Left ventricle myocardium inferior (tissue), 1 donor: ENCODE data around the gene OLIG1. TPM values are rescaled to one million over a fixed set of nuclear protein-coding genes. Genes with fewer than 3 reads are reported as not detected.

Source experiments
- DNase-seq: peaks from one replicate; pipeline ENCODE4 v3.0.0-alpha.2; 2020
- H3K27ac ChIP-seq: fragments of 200-600 bp; replicated peaks from 2 replicates; pipeline ENCODE4 v1.8.0; 2021
- H3K27me3 ChIP-seq: fragments of 200-600 bp; 2 replicates; pipeline ENCODE4 v1.8.0; 2021; ENCODE audit warnings: low read depth
- H3K36me3 ChIP-seq: fragments of 200-600 bp; 2 replicates; pipeline ENCODE4 v1.8.0; 2021
- H3K4me1 ChIP-seq: fragments of 200-600 bp; 2 replicates; pipeline ENCODE4 v1.8.0; 2021
- H3K4me3 ChIP-seq: fragments of 200-600 bp; 2 replicates; pipeline ENCODE4 v1.8.0; 2021; ENCODE audit warnings: mild to moderate bottlenecking, moderate library complexity
- H3K9me3 ChIP-seq: fragments of 200-600 bp; replicated peaks from 2 replicates; pipeline ENCODE4 v1.8.0; 2021
- CTCF ChIP-seq: fragments of 200-600 bp; IDR thresholded peaks from 2 replicates; pipeline ENCODE4 v1.8.0; 2021; ENCODE audit warnings: antibody characterized with exemption, mild to moderate bottlenecking, borderline replicate concordance
- intact Hi-C: fragments of 100-400 bp; cut with micrococcal nuclease; formaldehyde crosslinking; loops from one replicate; pipeline ENCODE4 v1.11.0; 2022
- total RNA-seq: library from RNA; stranded (reverse); fragmentation: NEBNext Ultra II Directional; extraction: Animal tissue kit (Norgen Biotek cat#: 25700); gene quantifications from one replicate; pipeline ENCODE4 v1.2.1, GENCODE V29; 2021
- donor health status: DM: no; HTN: yes; CAD: no; lungs with severe emphysema.

Gene OLIG1
- total RNA-seq, 1 donor from 2014 or later, result 0.22 TPM

GRCh38 chr21:33088384-33088783 is 18.4 kb downstream of the OLIG1 start:
- intact Hi-C loops, result no loop called here
- Histone ChIP-seq H3K36me3 (no peaks in the 10 kb centered on the region), H3K4me3 (no peak overlapping the region), H3K27ac (no peak overlapping the region), H3K27me3 (peaks cover 64% of the 10 kb centered on the region), H3K4me1 (no peaks in the 10 kb centered on the region), H3K9me3 (no peaks in the 10 kb centered on the region)
- no peak for DNase-seq
- TF ChIP-seq CTCF, result no peak

- no peak overlapping the region for H3K27ac ChIP-seq
- H3K36me3 ChIP-seq, result no peaks in the 10 kb centered on the region
- intact Hi-C loops, result no loop called here
- TF ChIP-seq CTCF, result no peak
- DNase-seq, result no peak
- H3K4me3 ChIP-seq, result no peak overlapping the region
- no peaks in the 10 kb centered on the region for H3K9me3 ChIP-seq
- peaks cover 68% of the 10 kb centered on the region for H3K27me3 ChIP-seq
- no peaks in the 10 kb centered on the region for H3K4me1 ChIP-seq
Observed at GRCh38 chr21:33089395-33090119, 19.6 kb downstream of the OLIG1 start.

GRCh38 chr21:33096426-33096825 is 26.5 kb downstream of the OLIG1 start:
- peaks cover 85% of the 10 kb centered on the region for H3K27me3 ChIP-seq
- intact Hi-C loops, result no loop called here
- DNase-seq, result no peak
- no peak overlapping the region for H3K27ac ChIP-seq
- no peak for TF ChIP-seq CTCF
- no peak overlapping the region for H3K4me3 ChIP-seq
- no peaks in the 10 kb centered on the region for H3K9me3 ChIP-seq
- H3K36me3 ChIP-seq, result no peaks in the 10 kb centered on the region
- no peaks in the 10 kb centered on the region for H3K4me1 ChIP-seq

- no peak for TF ChIP-seq CTCF
- no peak for DNase-seq
- peaks cover 85% of the 10 kb centered on the region for H3K27me3 ChIP-seq
- peaks cover 2% of the 10 kb centered on the region for H3K9me3 ChIP-seq
- no peaks in the 10 kb centered on the region for H3K4me1 ChIP-seq
- H3K36me3 ChIP-seq, result no peaks in the 10 kb centered on the region
- H3K4me3 ChIP-seq, result no peak overlapping the region
- intact Hi-C loops, result no loop called here
- no peak overlapping the region for H3K27ac ChIP-seq
Observed at GRCh38 chr21:33099131-33099530, 29.2 kb downstream of the OLIG1 start.

- Histone ChIP-seq H3K4me3 (no peak overlapping the region), H3K27ac (no peak overlapping the region), H3K36me3 (no peaks in the 10 kb centered on the region), H3K4me1 (no peaks in the 10 kb centered on the region), H3K27me3 (peaks cover 85% of the 10 kb centered on the region), H3K9me3 (peaks cover 7% of the 10 kb centered on the region)
- no peak for DNase-seq
- no peak for TF ChIP-seq CTCF
- intact Hi-C loops, result no loop called here
Observed at GRCh38 chr21:33101300-33101911, 31.5 kb downstream of the OLIG1 start.
